ENCODE measurements around the gene NRXN3.

Gene NRXN3

GRCh38 chr14:78666336-78667056, 496.3 kb downstream of the NRXN3 start:
- no peak for DNase-seq (ENCODE audit: low spot score)
- in situ Hi-C loops (cut with MboI; ENCODE audit: low pct_unique_long_range_greater_than_20kb, low sequenced_read_pairs, unreplicated experiment) = no loop called here
- TF ChIP-seq CTCF (IDR thresholded peaks at IDR 0.05; ENCODE audit: extremely low read depth, insufficient read depth, missing control alignments) = no peak

GRCh38 chr14:78667141-78667540, 497.0 kb downstream of the NRXN3 start:
- DNase-seq (ENCODE audit: low spot score) = no peak
- no peak for TF ChIP-seq CTCF (IDR thresholded peaks at IDR 0.05; ENCODE audit: extremely low read depth, insufficient read depth, missing control alignments)
- in situ Hi-C loops (cut with MboI; ENCODE audit: low pct_unique_long_range_greater_than_20kb, low sequenced_read_pairs, unreplicated experiment) = no loop called here

GRCh38 chr14:78673845-78674244, 503.7 kb downstream of the NRXN3 start:
- in situ Hi-C loops (cut with MboI; ENCODE audit: low pct_unique_long_range_greater_than_20kb, low sequenced_read_pairs, unreplicated experiment) = no loop called here
- DNase-seq (ENCODE audit: low spot score) = no peak
- no peak for TF ChIP-seq CTCF (IDR thresholded peaks at IDR 0.05; ENCODE audit: extremely low read depth, insufficient read depth, missing control alignments)

GRCh38 chr14:78674820-78675219, 504.6 kb downstream of the NRXN3 start:
- no peak for TF ChIP-seq CTCF (IDR thresholded peaks at IDR 0.05; ENCODE audit: extremely low read depth, insufficient read depth, missing control alignments)
- in situ Hi-C loops (cut with MboI; ENCODE audit: low pct_unique_long_range_greater_than_20kb, low sequenced_read_pairs, unreplicated experiment) = no loop called here
- no peak for DNase-seq (ENCODE audit: low spot score)

DNA sequence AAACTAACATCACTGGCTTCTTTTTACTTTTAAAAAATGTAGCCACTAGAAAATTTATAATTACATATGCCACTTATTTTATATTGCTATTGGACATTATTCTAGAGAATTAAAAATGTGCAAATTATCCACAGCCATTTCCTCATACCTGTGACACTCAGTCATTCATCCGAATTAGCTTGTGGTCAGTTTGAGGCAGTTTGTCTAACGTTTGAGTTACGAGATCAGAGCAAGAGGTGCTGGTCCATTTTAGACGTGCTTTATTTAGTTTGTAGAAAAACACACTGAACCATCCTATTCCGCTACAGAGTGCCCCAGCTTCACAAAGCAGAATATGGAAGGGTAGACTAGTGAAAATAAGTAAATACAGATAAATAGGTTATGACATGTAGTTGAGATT, 513.0 kb downstream of the NRXN3 start:
- no peak for TF ChIP-seq CTCF (IDR thresholded peaks at IDR 0.05; ENCODE audit: extremely low read depth, insufficient read depth, missing control alignments)
- DNase-seq (ENCODE audit: low spot score) = no peak
- in situ Hi-C loops (cut with MboI; ENCODE audit: low pct_unique_long_range_greater_than_20kb, low sequenced_read_pairs, unreplicated experiment) = no loop called here

GRCh38 chr14:78683981-78684380, 513.8 kb downstream of the NRXN3 start:
- no peak for TF ChIP-seq CTCF (IDR thresholded peaks at IDR 0.05; ENCODE audit: extremely low read depth, insufficient read depth, missing control alignments)
- DNase-seq (ENCODE audit: low spot score) = no peak
- in situ Hi-C loops (cut with MboI; ENCODE audit: low pct_unique_long_range_greater_than_20kb, low sequenced_read_pairs, unreplicated experiment) = no loop called here
